OCI-LY3 (cell line): ENCODE data around the gene CACNA1I.

Source experiments
- H2AFZ ChIP-seq: fragments of 200-600, 300-600 bp; shearing (Covaris generic); 2 replicates; pipeline ENCODE4 v1.6.0; 2014; ENCODE audit warnings: antibody characterized with exemption, low read depth, low read length
- H3K27ac ChIP-seq: fragments of 200-600, 300-600 bp; sonication (generic); 2 replicates; pipeline ENCODE4 v1.5.1; 2014; ENCODE audit warnings: mild to moderate bottlenecking, low read length, moderate library complexity, mixed read lengths
- H3K27me3 ChIP-seq: fragments of 200-600, 300-600 bp; sonication (generic); 2 replicates; pipeline ENCODE4 v1.6.1; 2014; ENCODE audit warnings: low read depth, low read length, mixed read lengths
- H3K36me3 ChIP-seq: fragments of 200-600, 300-600 bp; sonication (generic); replicated peaks from 2 replicates; pipeline ENCODE3; 2014; ENCODE audit warnings: low read depth, low read length, mixed read lengths
- H3K4me1 ChIP-seq: fragments of 300-600, 200-600 bp; sonication (generic); 2 replicates; pipeline ENCODE4 v1.6.1; 2014; ENCODE audit warnings: low read length, mixed read lengths
- H3K4me2 ChIP-seq: fragments of 200-600, 300-600 bp; sonication (generic); 2 replicates; pipeline ENCODE4 v1.6.1; 2014; ENCODE audit warnings: low read length, mixed read lengths
- H3K4me3 ChIP-seq: fragments of 300-600, 200-600 bp; sonication (generic); 2 replicates; pipeline ENCODE4 v1.5.1; 2014; ENCODE audit warnings: antibody characterized with exemption, mild to moderate bottlenecking, low read length, moderate library complexity
- H3K79me2 ChIP-seq: fragments of 300-600, 200-600 bp; shearing (Covaris generic); 2 replicates; pipeline ENCODE4 v1.6.1; 2014; ENCODE audit warnings: mild to moderate bottlenecking, low read length, mixed read lengths
- H3K9ac ChIP-seq: fragments of 300-600, 200-600 bp; shearing (Covaris generic); 2 replicates; pipeline ENCODE4 v1.6.0; 2014; ENCODE audit warnings: mild to moderate bottlenecking, low read length, moderate library complexity
- H3K9me3 ChIP-seq: fragments of 200-600, 300-600 bp; shearing (Covaris generic); 2 replicates; pipeline ENCODE4 v1.6.1; 2014; ENCODE audit warnings: low read length, mixed read lengths; ENCODE audit not compliant: insufficient read depth
- H4K20me1 ChIP-seq: fragments of 200-600, 300-600 bp; sonication (generic); 2 replicates; pipeline ENCODE4 v1.6.1; 2016; ENCODE audit warnings: low read length, mixed read lengths; ENCODE audit not compliant: insufficient read depth
- EZH2phosphoT487 ChIP-seq: fragments of 200-600 bp; shearing (Covaris generic); IDR thresholded peaks from 2 replicates; pipeline ENCODE4 v1.6.1; 2018; ENCODE audit warnings: antibody characterized with exemption, mixed run types, low read depth
- TF ChIP-seq, protein P1 (sequence below): fragments of 200-600, 300-600 bp; sonication (generic); IDR thresholded peaks from 2 replicates; pipeline ENCODE4 v1.5.1; 2014; ENCODE audit warnings: antibody characterized with exemption, low read length, low read depth

CACNA1I gene

GRCh38 chr22:39601180-39601535 lies 30.6 kb downstream of the CACNA1I start:
- Histone ChIP-seq H3K9ac (peak overlapping the region; percentile 36), H4K20me1 (no peaks in the 10 kb centered on the region), H3K4me3 (peak overlapping the region; percentile 74), H2AFZ (peak overlapping the region; percentile 86), H3K9me3 (no peaks in the 10 kb centered on the region), H3K27ac (no peak overlapping the region), H3K4me2 (peak overlapping the region; percentile 98), H3K27me3 (peaks cover 41% of the 10 kb centered on the region), H3K4me1 (peaks cover 17% of the 10 kb centered on the region), H3K36me3 (no peaks in the 10 kb centered on the region), H3K79me2 (no peaks in the 10 kb centered on the region)
- no peak for TF ChIP-seq EZH2phosphoT487
- TF ChIP-seq, protein P1, sequence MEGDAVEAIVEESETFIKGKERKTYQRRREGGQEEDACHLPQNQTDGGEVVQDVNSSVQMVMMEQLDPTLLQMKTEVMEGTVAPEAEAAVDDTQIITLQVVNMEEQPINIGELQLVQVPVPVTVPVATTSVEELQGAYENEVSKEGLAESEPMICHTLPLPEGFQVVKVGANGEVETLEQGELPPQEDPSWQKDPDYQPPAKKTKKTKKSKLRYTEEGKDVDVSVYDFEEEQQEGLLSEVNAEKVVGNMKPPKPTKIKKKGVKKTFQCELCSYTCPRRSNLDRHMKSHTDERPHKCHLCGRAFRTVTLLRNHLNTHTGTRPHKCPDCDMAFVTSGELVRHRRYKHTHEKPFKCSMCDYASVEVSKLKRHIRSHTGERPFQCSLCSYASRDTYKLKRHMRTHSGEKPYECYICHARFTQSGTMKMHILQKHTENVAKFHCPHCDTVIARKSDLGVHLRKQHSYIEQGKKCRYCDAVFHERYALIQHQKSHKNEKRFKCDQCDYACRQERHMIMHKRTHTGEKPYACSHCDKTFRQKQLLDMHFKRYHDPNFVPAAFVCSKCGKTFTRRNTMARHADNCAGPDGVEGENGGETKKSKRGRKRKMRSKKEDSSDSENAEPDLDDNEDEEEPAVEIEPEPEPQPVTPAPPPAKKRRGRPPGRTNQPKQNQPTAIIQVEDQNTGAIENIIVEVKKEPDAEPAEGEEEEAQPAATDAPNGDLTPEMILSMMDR: peak; percentile 41

DNA sequence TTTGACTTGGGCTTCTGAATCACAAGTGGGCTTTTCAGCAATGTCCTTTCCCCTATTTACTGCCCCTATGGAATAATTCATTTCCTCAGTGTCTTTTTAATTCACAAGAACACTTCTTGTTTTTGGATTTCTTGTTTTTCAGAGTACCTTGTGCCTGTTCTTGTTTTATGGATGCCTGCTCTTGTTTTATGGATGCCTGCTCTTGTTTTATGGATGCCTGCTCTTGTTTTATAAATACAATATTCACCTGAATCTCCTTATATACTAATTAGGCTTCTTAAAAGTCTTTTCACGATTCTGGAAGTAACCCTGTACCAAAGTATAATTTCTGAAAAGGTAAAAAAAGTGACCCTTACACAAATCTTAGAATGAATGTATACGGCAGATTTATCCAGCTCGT lies 32.8 kb downstream of the CACNA1I start:
- no peak for TF ChIP-seq EZH2phosphoT487
- TF ChIP-seq, protein P1: no peak

DNA sequence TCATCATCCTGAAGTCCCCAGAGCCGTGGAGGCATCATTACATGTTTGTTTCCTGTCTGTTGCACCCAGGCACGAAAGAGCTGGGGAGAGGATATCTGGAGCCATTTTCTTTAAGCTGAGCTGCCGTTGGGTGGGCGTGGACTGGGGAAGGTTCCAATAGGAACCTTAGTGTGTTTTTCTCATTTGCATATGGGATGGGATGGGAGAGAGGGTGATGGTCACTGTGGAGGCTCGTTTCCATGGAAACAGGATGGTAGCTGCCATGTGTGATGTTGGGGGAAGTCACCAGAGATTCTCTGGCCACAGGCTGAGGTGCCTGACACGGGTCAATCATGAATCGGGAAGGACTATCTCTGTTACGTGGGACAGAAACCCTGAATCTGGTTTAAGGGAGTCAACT lies 39.7 kb downstream of the CACNA1I start:
- Histone ChIP-seq H2AFZ (no peak overlapping the region), H3K9me3 (no peaks in the 10 kb centered on the region), H3K79me2 (no peaks in the 10 kb centered on the region), H4K20me1 (no peaks in the 10 kb centered on the region), H3K4me1 (no peaks in the 10 kb centered on the region), H3K4me2 (no peak overlapping the region), H3K36me3 (no peaks in the 10 kb centered on the region), H3K27ac (no peak overlapping the region), H3K27me3 (peaks cover 50% of the 10 kb centered on the region), H3K9ac (no peak overlapping the region), H3K4me3 (no peak overlapping the region)
- no peak for TF ChIP-seq EZH2phosphoT487
- TF ChIP-seq, protein P1: no peak

More for the DNA sequence above, 32.8 kb downstream of the CACNA1I start:
- Histone ChIP-seq H3K4me2 (no peak overlapping the region), H2AFZ (no peak overlapping the region), H3K9ac (no peak overlapping the region), H3K27ac (no peak overlapping the region), H4K20me1 (no peaks in the 10 kb centered on the region), H3K4me1 (peaks cover 17% of the 10 kb centered on the region), H3K4me3 (no peak overlapping the region), H3K79me2 (no peaks in the 10 kb centered on the region), H3K9me3 (no peaks in the 10 kb centered on the region), H3K36me3 (no peaks in the 10 kb centered on the region), H3K27me3 (peaks cover 32% of the 10 kb centered on the region)

DNA sequence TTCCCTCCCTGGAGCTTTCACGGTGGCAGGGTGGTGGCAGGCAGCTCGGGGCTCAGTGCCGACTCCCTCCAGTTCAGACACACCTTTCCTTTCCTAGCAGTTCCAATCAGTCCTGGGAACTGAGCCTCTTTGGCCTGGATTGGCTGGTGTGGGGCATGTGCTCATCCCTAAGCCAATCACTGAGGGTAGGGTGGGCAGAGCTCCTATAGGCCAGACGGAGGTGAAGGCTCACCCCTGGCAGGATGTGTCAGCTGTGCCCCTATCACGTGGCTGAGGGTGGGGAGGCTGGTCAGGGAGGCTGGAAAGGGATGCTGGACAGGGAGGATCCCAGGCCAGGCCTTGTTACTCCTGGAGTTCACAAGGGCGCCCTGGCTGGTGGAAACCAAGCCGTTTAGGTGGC lies 40.2 kb downstream of the CACNA1I start:
- Histone ChIP-seq H3K27me3 (peaks cover 55% of the 10 kb centered on the region), H3K27ac (no peak overlapping the region), H3K9me3 (no peaks in the 10 kb centered on the region), H3K4me2 (no peak overlapping the region), H3K4me3 (no peak overlapping the region), H2AFZ (no peak overlapping the region), H3K9ac (no peak overlapping the region), H3K36me3 (no peaks in the 10 kb centered on the region), H3K79me2 (no peaks in the 10 kb centered on the region), H3K4me1 (no peaks in the 10 kb centered on the region), H4K20me1 (no peaks in the 10 kb centered on the region)
- TF ChIP-seq, protein P1: no peak
- no peak for TF ChIP-seq EZH2phosphoT487
